Kidney tubule cell (primary cell): ENCODE measurements around the gene DDX17.
A peak's percentile ranks its signal among the peaks of the same experiment; 100 is the strongest.

Experiments
- DNase-seq: peaks from one replicate; pipeline ENCODE4 v3.0.0-alpha.2; 2018; ENCODE audit warnings: low spot score

DDX17 gene

DNA sequence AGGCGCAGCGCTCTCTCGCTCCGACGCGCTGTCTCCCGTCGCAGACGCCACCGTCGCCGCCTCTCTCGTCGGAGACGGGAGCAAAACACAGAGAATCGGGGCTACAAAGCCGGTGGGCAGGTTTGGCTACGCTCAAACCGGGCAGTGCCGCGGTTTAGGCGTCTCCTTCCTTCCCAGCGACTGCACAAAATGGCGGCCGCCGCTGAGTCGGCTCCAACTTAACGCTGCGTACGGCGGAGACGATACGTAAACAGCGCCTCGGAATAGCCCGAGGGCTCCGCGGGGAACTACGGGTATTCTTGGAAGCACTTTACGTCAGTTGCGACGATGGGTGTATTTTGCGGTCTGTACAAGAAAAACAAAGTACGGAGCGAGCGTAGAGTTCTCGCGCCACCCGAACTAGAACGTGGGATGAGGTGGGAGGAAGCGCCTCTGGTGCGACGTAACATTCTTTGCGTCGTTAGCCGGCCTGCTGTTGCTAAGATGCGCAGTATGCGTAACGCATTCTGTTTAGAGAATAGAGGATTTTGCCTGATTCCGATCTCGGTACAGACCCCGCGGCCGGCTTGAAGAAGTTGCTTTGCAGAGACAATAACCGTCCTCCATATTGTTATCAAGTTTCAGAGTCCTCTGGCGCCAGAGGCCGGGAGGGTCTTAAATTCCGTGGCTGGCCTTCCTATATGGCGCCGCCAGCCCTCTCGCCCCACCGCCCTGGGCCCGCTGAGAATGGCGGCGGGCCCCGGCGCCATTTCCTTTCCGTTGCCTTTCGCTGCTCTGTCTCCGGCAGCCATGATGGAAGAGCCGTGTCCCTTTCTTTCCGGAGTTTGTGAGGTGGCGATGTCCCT is at the start of gene DDX17:
Gene DDX17 (minus strand): TSS at position 194 of the 845 bp plus-strand sequence.
- peak; percentile 96 for DNase-seq

DNA sequence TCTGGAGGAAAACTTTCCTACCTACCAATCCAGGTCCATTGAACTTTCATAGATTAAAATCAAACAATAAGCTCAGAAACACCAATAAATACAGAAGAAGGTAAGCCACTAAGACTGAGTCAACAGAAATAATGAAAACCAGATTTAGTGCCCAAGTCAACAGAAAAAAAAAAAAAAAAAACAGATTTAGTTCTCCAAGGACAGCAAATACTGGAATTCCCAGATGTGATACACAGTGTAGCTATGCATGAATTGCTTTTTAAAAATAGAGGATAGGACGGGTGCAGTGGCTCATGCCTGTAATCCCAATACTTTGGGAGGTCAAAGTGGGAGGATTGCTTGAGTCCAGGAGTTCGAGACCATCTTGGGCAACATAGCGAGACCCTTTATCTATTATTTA is 48.2 kb upstream of the DDX17 start:
- DNase-seq, result peak; percentile 22

DNA sequence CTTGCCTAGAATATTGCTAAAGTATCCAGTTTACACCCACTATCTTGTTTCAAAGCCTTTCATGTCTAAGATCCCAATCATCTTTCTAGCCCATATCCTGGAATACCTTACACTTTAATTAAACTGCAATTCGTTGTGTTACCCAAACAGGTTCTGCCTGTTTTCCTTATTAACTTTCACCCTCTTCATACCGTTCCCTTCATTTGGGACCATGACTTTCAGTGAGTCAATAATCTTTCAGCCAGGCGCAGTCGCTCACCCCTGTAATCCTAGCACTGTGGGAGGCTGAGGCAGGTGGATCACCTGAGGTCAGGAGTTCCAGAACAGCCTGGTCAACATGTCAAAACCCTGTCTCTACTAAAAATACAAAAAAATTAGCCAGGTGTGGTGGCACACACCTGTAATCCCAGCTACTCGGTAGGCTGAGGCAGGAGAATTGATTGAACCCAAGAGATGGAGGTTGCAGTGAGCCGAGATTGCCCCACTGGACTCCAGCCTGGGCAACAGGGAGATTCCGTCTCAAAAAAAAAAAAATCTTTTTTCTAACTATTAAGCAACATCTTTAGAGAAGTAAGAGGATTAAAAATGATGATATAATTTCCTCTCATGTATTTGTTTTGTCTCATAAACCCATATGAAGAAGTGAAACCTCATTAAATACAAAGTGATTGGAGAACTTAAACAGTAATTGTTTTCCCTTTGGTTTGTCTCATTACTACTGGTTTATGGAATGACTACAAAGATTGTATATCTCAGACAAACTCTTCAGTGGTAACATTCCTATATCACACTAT is 43.2 kb upstream of the DDX17 start:
- DNase-seq, result no peak

DNA sequence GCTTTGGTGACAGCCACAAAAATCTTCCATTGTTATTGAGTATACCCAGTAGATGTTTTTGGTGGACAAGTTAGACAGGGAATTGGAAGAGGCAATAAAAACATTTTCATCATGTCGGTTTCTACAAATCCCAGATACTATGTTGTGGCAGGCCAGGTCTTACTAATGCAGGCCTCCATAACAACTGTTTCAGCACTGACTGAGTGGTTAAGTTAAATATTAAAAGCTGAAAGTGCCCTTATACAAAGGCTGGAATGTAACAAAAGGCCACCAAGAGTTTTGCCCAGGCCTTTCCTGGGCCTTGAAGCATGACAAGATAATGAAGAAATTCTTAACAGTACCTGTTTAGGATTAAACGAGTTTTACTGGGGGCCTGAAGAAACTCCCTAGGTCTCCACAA is 34.6 kb upstream of the DDX17 start:
- peak; percentile 80 for DNase-seq

- no peak for DNase-seq
Measured at GRCh38 chr22:38531251-38531938, 25.3 kb upstream of the DDX17 start.

DNA sequence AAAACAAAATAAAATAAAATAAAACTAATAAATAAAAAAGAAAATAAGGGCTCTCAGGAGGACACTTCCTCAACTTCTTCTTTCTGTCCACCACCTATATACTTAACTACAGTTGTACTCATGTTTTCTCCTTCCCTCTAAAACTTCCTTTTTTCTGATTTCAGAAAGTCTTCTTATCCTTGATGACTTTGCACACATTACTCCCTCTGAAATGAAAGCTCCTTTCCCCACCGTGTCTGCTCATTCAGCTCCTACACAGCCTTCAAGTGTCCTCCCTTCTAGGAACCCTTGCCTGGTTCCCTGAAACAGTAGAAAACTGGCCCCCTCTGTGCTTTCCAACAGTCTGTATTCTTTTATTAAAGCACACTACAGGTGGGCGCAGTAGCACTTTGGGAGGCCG is 18.3 kb upstream of the DDX17 start:
- DNase-seq, result no peak

DNA sequence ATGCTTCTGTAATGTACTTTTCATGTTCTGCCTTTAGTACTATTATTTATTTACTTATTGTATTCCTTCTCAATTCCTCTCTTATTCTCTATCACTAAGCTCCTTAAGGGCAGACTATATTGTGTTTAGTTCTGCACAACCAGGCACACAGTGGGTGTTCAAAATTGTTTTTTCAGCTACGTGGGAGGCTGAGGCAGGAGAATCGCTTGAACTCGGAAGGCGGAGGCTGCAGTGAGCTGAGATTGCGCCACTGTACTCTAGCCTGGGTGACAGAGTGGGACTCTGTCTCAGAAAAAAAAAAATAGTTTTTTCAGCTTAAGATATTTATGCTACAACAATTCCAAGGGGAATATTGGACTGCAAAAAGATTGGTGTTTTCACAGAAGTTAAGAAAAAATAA is 17.4 kb upstream of the DDX17 start:
- DNase-seq, result no peak

DNA sequence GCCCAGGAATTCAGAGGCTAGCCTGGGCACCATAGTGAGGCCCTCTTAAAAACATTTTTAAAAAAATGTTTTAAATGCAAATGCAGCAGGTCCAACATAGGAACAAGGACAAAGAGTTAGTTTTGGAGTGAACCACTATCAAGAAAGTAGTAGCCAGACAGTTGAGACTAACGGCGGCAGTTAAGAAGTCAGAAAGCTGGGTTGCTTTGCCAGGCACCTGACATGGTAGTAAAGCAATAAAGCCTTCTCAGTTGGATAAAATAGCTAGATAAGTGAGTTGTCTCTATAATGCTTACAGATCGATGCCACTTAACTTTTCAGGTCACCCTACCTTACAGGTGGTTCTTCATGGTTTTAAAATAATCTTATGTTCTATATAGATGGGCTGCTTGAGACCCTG is 16.9 kb upstream of the DDX17 start:
- no peak for DNase-seq

- DNase-seq, result no peak
Measured at GRCh38 chr22:38519453-38520250, 13.5 kb upstream of the DDX17 start.

- DNase-seq, result no peak
Measured at GRCh38 chr22:38518620-38519019, 12.5 kb upstream of the DDX17 start.

DNA sequence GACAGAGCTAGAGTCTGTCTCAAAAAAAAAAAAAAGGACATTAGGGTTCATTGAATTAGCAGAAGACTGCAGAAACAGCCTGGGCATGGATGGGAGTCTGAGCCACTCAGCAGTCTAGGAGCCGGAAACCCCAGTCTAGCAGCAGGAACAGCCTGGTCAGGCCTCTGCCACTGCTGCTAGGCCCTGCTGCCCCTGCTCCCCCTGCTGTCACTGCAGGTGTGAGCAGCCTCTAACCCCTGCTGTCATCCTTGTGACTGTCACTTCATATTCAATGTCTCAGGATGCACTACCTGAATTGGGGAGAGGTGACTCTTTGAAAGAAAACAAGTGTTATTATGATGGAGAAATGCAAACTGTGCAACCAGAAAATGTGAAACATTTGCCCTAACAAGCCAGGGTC is 7.0 kb upstream of the DDX17 start:
- no peak for DNase-seq

- DNase-seq, result no peak
Measured at GRCh38 chr22:38510416-38510970, 4.4 kb upstream of the DDX17 start.

- DNase-seq, result peak; percentile 51
Measured at GRCh38 chr22:38505541-38506117, 482 bp downstream of the DDX17 start.

- DNase-seq, result peak; percentile 61
Measured at GRCh38 chr22:38504731-38505540, 1.2 kb downstream of the DDX17 start.

- no peak for DNase-seq
Measured at GRCh38 chr22:38503021-38503420, 3.1 kb downstream of the DDX17 start.

DNA sequence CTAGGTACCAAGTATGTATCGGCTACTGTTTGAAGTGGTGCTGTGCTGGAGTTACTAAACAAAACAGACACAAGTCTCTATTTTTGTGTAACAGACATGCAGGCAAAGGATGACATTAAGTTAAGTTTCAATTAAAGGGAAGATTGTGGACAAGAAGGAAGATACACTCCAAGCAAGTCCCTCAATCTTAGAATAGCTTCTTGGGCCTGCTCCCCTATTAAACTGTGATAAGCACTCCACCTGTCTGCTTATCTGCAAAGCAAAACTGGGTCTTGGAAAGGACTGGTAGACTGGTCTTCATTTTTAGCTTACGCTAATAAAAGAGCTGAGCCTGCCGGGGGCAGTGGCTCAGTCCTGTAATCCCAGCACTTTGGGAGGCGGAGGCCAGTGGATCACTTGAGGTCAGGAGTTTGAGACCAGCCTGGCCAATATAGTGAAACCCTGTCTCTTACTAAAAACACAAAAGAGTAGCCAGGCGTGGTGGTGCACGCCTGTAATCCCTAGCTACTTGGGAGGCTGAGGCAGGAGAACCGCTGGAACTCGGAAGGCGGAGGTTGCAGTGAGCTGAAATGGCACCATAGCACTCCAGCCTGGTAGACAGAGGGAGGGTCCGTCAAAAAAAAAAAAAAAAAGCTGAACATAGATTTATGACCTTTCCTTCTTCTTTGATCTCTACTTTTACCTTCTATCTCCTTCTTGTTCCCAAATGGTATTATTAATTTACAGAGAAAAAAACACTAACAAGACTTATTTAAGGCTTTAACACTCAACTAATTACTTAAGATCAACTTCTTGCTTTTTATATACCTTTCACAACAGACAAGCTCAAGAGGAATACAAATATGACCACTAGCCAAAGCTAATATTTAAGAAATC is 4.1 kb downstream of the DDX17 start:
- DNase-seq, result no peak

GRCh38 chr22:38497869-38498268 is 8.2 kb downstream of the DDX17 start:
- no peak for DNase-seq

DNA sequence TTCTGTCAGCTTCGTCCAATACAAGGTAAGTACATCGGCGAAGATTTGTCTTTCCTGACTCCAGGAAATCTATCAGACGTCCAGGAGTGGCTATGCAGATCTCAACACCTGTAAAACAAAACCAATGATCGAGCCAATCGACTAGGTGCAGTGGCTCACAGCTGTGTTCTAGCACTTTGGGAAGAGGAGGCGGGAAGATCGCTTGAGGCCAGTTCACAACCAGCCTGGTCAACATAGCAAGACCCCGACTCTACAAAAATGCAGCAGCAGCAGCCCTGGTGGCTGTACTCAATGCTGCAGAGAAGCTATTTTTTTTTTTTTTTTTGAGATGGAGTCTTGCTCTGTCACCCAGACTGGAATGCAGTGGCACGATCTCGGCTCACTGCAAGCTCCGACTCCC is 11.2 kb downstream of the DDX17 start:
- DNase-seq, result no peak

GRCh38 chr22:38494498-38494897 is 11.6 kb downstream of the DDX17 start:
- no peak for DNase-seq
